Ovary (tissue), 9 donors: ENCODE measurements around the gene TMEM164. TPM values are rescaled to one million over a fixed set of nuclear protein-coding genes. Genes with fewer than 3 reads are reported as not detected.

ENCODE experiments used
- DNase-seq, 5 donors: peaks; one replicate each; pipeline ENCODE4 v3.0.0-alpha.2; 2019 to 2020
- H3K27ac ChIP-seq, 2 donors: fragments of 200-600 bp; one replicate each; pipeline versions ENCODE4 v1.5.1 to v1.8.0; 2019 to 2022
- H3K27me3 ChIP-seq: fragments of 200-600 bp; one replicate; pipeline ENCODE4 v1.8.0; 2022
- H3K36me3 ChIP-seq: fragments of 200-600 bp; sonication (generic); one replicate; pipeline ENCODE4 v1.5.1; 2019
- H3K4me1 ChIP-seq: one replicate; pipeline ENCODE4 v1.8.1; 2013; ENCODE audit warnings: mild to moderate bottlenecking, moderate library complexity; ENCODE audit not compliant: insufficient read depth
- H3K4me3 ChIP-seq: fragments of 200-600 bp; sonication (generic); one replicate; pipeline ENCODE4 v1.5.1; 2017
- H3K9me3 ChIP-seq, 2 donors: fragments of 200-600 bp in 1 of 2; sonication (generic) in 1 of 2; one replicate each; pipeline versions ENCODE4 v1.5.1 to v1.8.1; 2013 to 2019; ENCODE audit warnings: mild to moderate bottlenecking in 1 of 2, moderate library complexity in 1 of 2
- EP300 ChIP-seq: sonication (generic); formaldehyde crosslinking; IDR thresholded peaks from one replicate; pipeline ENCODE4 v1.6.1; 2017; ENCODE audit warnings: antibody characterized with exemption
- POLR2A ChIP-seq: fragments of 450-650 bp; IDR thresholded peaks from one replicate; pipeline ENCODE4 v1.6.1; 2017; ENCODE audit warnings: antibody characterized with exemption, mild to moderate bottlenecking, moderate library complexity
- WGBS, 3 donors: extraction: QIAGEN DNeasy Blood & Tissue Kit in 1 of 3; methylation state at CpG; one replicate each; pipeline versions ENCODE4 v1.1.5 to v1.1.7; 2013 to 2017; 5-methylcytosine and 5-hydroxymethylcytosine counted together
- intact Hi-C, 4 donors: fragments of 100-400 bp; cut with DNase I; formaldehyde crosslinking; loops; one replicate each; pipeline versions ENCODE4 v1.11.0 to v1.15.1; 2022 to 2023
- polyA plus RNA-seq, 2 donors: library from polyadenylated mRNA; stranded (reverse); fragments of 200-250 nt in 1 of 2; fragments of 350-450 nt in 1 of 2; fragmentation: Illumina TruSeq in 1 of 2; extraction: RNeasy Lipid Tissue Mini Kit (QIAGEN cat#74804) in 1 of 2; gene quantifications; one replicate each; pipeline ENCODE4 v1.2.3, GENCODE V29; 2013 to 2014
- total RNA-seq, 7 donors: library from RNA; depleted of rRNA in 2 of 7; stranded (reverse); fragments of >200 nt in 2 of 7; fragmentation: NEBNext Ultra II Directional in 3 of 7; extraction: Animal tissue kit (Norgen Biotek cat#: 25700) in 3 of 7; gene quantifications; one replicate each; pipeline versions ENCODE4 v1.1.0 to v1.2.4, GENCODE V29; 2016 to 2023
- TF ChIP-seq, protein P1 (sequence below), 3 donors: fragments of 450-650 bp in 2 of 3; fragments of 200-600 bp in 1 of 3; IDR thresholded peaks; one replicate each; pipeline versions ENCODE4 v1.5.1 to v1.8.0; 2016 to 2022; ENCODE audit warnings: antibody characterized with exemption in 3 of 3, mild to moderate bottlenecking in 1 of 3
- donor health status: DM: no; HTN: no; CAD: no; lungs with moderate emphysema.
- donor health status: DM: no; HTN: no; CAD: no.
- donor health status: Bipolar disorder and iron deficiency.
- donor health status: DM: yes; HTN: yes; CAD: no.
- donor health status: DM: no; HTN: no; CAD: no.
- donor health status: DM: yes; HTN: yes; CAD: no.

Gene TMEM164
- total and polyA plus RNA-seq, 9 donors: 17.5 to 59.4 (median 32.4) TPM

GRCh38 chrX:110204986-110205385 is 202.1 kb downstream of the TMEM164 start:
- no peak for DNase-seq
- Histone ChIP-seq H3K27me3 (no peaks in the 10 kb centered on the region), H3K4me1 (no peaks in the 10 kb centered on the region), H3K27ac (no peak overlapping the region), H3K4me3 (no peak overlapping the region), H3K9me3 (no peaks in the 10 kb centered on the region), H3K36me3 (no peaks in the 10 kb centered on the region)
- intact Hi-C loops: no loop called here
- TF ChIP-seq EP300: no peak
- TF ChIP-seq, protein P1, sequence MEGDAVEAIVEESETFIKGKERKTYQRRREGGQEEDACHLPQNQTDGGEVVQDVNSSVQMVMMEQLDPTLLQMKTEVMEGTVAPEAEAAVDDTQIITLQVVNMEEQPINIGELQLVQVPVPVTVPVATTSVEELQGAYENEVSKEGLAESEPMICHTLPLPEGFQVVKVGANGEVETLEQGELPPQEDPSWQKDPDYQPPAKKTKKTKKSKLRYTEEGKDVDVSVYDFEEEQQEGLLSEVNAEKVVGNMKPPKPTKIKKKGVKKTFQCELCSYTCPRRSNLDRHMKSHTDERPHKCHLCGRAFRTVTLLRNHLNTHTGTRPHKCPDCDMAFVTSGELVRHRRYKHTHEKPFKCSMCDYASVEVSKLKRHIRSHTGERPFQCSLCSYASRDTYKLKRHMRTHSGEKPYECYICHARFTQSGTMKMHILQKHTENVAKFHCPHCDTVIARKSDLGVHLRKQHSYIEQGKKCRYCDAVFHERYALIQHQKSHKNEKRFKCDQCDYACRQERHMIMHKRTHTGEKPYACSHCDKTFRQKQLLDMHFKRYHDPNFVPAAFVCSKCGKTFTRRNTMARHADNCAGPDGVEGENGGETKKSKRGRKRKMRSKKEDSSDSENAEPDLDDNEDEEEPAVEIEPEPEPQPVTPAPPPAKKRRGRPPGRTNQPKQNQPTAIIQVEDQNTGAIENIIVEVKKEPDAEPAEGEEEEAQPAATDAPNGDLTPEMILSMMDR (IDR thresholded peaks at IDR 0.05): no peak
- TF ChIP-seq POLR2A: no peak

DNA sequence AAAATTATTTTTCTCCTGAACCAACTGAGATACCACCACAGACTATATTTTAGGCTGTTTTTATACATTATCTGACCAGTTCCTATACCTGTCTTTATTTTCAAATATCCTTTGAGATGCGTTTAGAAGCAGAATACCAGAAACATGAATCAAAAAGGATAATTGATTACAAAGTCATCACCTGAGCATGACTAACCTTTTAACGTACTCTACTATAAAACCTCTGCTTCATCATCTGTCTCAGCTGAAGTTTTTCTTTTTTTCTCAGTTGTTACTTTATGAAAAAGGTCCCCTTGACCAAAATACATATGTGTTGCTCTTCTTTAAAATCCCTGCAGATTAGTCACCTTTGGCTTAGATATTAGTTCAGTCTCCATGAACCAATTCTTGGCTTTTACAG is 205.2 kb downstream of the TMEM164 start:
- H3K4me3 ChIP-seq: no peak overlapping the region
- H3K9me3 ChIP-seq: no peaks in the 10 kb centered on the region
- DNase-seq: no peak
- TF ChIP-seq, protein P1 (IDR thresholded peaks at IDR 0.05): no peak
- no peak for TF ChIP-seq EP300
- no peak for TF ChIP-seq POLR2A
- 64 to 76% (median 67%) methylated on average over 2 of the region's 2 CpGs for WGBS, 3 donors
- intact Hi-C loops: no loop called here
- H3K36me3 ChIP-seq: no peaks in the 10 kb centered on the region
- no peaks in the 10 kb centered on the region for H3K27me3 ChIP-seq
- H3K27ac ChIP-seq: no peak overlapping the region
- peaks cover 3% of the 10 kb centered on the region for H3K4me1 ChIP-seq

DNA sequence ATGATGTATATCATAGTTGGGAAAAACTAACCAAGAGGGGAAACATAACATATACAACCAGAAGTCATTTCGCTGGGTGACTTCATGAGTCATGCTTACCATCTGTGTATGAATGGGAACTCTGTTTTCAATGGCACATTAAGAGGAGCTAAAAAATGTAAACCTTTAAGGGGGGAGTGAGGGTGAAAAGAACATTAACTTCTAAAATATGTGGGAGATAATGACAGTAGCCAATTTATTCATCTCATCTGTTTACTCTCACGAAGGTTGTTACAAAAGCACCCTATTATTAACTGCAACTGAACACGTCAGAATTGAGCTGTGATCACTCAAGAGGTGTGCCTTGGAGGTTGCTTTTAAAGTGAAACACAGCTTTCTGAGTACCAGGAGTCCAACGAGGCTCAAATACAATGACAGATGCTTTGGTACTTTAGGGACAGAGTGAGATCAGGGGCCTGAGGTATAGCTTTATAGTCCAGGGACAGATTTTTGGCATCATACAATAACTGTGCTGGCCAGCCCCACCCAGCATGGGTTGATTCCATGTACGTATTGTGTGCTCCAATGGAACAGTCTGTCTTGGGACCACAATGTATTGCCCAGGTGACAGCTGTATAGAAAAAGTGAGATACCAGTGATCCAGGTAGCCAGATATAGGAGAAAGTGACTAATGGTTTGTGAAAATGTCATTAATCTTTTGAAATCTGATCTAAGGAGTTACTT is 207.7 kb downstream of the TMEM164 start:
- DNase-seq: no peak
- Histone ChIP-seq H3K4me3 (no peak overlapping the region), H3K27ac (no peak overlapping the region), H3K4me1 (peaks cover 3% of the 10 kb centered on the region), H3K9me3 (no peaks in the 10 kb centered on the region), H3K27me3 (no peaks in the 10 kb centered on the region), H3K36me3 (no peaks in the 10 kb centered on the region)
- TF ChIP-seq EP300 (no peak), POLR2A (no peak)
- TF ChIP-seq, protein P1 (IDR thresholded peaks at IDR 0.05): no peak
- 27 to 40% (median 34%) methylated on average over 5 of the region's 5 CpGs for WGBS, 3 donors
- intact Hi-C loops: no loop called here

GRCh38 chrX:110211340-110211739 is 208.4 kb downstream of the TMEM164 start:
- Histone ChIP-seq H3K9me3 (no peaks in the 10 kb centered on the region), H3K36me3 (no peaks in the 10 kb centered on the region), H3K27me3 (no peaks in the 10 kb centered on the region), H3K27ac (no peak overlapping the region), H3K4me1 (peaks cover 3% of the 10 kb centered on the region), H3K4me3 (no peak overlapping the region)
- TF ChIP-seq EP300 (no peak), POLR2A (no peak)
- TF ChIP-seq, protein P1 (IDR thresholded peaks at IDR 0.05): no peak
- DNase-seq: no peak
- 62 to 69% (median 67%) methylated on average over 1 of the region's 1 CpG for WGBS, 3 donors
- intact Hi-C loops: no loop called here
